Measurements from ENCODE around the gene TMEM255B. TPM values are rescaled to one million over a fixed set of nuclear protein-coding genes. Genes with fewer than 3 reads are reported as not detected.

The TMEM255B gene
- total RNA-seq, 1 experiment from 2014 or later = not detected

DNA sequence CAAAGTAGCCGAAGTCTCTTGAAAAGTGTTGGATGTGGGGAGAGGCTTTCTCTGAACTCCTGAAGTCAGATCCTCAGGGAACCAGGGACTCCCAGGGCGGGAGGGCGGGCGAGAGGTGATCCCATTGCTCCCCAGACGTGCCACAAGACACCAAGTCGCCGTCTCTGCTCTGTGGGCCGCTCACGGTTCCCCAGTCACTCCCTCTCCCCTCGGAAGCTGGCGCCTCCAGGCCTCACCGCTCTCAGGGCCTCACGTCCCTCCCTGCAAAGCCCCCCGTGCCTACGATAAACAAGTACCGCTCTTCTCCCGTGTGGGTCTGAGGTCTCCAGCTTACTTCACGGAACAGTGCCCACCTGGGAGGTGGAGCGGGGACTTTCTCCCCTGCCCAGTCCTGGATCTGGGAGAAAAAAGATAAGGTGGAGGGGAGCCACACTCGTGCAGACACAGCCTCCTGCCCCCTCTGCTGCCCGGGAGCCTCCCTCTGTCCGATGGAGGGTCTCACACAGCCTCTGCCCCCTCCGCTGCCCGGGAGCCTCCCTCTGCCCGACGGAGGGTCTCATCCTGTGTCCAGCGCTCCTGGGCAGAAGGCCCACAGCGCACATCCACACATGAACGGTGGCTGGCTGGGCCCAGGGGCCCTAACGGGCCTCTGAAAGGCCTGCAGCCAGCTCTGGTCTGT is 54.2 kb downstream of the TMEM255B start:
- no peak for DNase-seq
- Histone ChIP-seq H3K4me1 (peaks cover 7% of the 10 kb centered on the region; the same call in 1 of the 2 replicates), H3K9me3 (replicated peaks) (no peaks in the 10 kb centered on the region), H3K4me3 (no peak overlapping the region), H3K27ac (no peak overlapping the region), H3K36me3 (no peaks in the 10 kb centered on the region), H3K27me3 (no peaks in the 10 kb centered on the region; the same call in 1 of the 2 replicates)

DNA sequence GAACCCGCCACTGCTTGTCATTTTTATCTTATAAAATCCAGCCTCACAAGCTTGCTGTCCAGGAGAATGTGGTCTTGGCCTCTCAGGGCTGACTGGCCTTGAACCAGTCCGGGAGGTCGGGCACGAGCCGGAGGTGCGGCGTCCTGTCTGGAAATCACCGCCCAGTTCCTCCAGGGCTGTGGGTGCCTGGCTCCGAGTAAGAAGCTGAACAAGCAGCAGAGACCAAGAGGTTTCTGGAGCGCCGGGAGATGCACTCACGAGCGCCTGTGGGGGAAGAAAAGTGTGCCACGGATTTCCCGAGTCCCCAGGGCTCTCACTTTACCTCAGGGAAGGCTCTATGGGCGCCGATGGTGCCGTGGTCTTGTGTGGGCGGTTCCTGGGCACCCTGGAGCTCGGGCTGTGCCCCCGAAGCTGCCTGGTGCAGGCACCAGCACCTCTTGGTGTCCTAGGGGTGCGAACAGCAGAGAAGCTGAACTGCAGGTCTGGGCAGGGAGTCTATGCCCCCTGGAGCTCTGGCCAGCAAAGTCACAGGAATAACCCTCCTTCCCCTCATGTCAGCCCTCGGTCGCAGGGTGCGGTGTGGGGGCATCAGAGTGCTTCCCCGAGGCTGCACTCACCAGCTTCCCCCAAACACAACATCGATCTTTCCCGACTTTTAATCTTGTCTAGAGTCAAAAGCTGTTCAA is 54.9 kb downstream of the TMEM255B start:
- H3K4me3 ChIP-seq = no peak overlapping the region
- no peaks in the 10 kb centered on the region; the same call in 1 of the 2 replicates for H3K27me3 ChIP-seq
- no peak overlapping the region for H3K27ac ChIP-seq
- no peaks in the 10 kb centered on the region for H3K9me3 ChIP-seq (replicated peaks)
- H3K4me1 ChIP-seq = peaks cover 7% of the 10 kb centered on the region; the same call in 1 of the 2 replicates
- DNase-seq = no peak
- no peaks in the 10 kb centered on the region for H3K36me3 ChIP-seq

DNA sequence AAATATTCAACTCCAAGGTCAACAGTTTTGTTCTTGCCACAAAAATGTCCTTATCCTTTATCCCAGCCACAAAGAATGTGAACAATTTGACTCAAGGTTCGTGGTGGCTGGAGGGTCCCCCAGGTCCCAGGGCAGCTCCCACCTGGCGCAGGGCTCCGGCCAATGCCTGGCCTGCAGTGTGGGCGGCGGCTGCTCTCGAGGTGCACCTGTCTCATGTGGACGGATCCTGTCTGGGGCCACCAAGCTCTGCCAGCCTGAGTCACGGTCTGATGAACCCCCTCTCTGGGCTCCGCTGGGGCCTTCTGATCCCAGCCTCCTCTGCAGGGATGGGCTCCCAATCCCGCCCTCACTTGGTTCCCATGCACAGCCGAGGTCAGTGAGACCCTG is 55.4 kb downstream of the TMEM255B start:
- DNase-seq = peak; percentile 22 to 46
- H3K4me3 ChIP-seq = no peak overlapping the region
- no peak overlapping the region for H3K27ac ChIP-seq
- no peaks in the 10 kb centered on the region for H3K9me3 ChIP-seq (replicated peaks)
- peaks cover 7% of the 10 kb centered on the region; the same call in 1 of the 2 replicates for H3K4me1 ChIP-seq
- H3K27me3 ChIP-seq = no peaks in the 10 kb centered on the region; the same call in 1 of the 2 replicates
- no peaks in the 10 kb centered on the region for H3K36me3 ChIP-seq

DNA sequence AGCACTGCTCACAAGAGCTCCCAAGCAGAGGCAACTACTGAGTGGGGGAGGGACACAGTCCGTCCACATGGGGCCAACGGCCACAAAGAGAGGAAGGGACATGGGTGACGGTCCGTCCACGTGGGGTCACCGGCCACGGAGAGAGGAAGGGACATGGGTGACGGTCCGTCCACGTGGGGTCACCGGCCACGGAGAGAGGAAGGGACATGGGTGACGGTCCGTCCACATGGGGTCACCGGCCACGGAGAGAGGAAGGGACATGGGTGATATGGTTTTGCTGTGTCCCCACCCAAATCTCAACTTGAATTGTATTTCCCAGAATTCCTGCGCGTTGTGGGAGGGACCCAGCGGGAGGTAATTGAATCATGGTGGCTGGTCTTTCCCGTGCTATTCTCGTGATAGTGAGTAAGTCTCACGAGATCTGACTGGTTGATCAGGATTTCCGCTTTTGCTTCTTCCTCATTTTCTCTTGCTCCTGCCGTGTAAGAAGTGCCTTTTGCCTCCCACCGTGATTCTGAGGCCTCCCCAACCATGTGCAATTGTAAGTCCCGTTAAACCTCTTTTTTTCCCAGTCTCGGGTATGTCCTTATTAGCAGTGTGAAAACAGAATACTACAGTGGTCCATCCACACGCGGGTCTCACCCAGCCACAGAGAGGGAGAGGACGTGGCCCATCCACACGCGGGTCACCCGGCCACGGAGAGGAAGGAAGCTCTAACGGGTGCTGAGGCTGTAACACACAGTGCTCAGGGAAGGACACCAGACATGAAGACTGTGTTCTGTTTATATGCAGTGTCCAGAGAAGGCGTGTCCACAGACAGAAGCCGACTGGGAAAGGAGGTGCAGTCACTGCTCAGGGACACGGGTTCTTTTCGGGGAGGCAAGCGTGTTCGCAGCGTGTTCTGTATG is 56.4 kb downstream of the TMEM255B start:
- Histone ChIP-seq H3K4me1 (peaks cover 14% of the 10 kb centered on the region), H3K9me3 (replicated peaks) (no peaks in the 10 kb centered on the region), H3K4me3 (no peak overlapping the region), H3K27me3 (no peaks in the 10 kb centered on the region; the same call in 1 of the 2 replicates), H3K36me3 (no peaks in the 10 kb centered on the region), H3K27ac (no peak overlapping the region)
- DNase-seq = no peak

DNA sequence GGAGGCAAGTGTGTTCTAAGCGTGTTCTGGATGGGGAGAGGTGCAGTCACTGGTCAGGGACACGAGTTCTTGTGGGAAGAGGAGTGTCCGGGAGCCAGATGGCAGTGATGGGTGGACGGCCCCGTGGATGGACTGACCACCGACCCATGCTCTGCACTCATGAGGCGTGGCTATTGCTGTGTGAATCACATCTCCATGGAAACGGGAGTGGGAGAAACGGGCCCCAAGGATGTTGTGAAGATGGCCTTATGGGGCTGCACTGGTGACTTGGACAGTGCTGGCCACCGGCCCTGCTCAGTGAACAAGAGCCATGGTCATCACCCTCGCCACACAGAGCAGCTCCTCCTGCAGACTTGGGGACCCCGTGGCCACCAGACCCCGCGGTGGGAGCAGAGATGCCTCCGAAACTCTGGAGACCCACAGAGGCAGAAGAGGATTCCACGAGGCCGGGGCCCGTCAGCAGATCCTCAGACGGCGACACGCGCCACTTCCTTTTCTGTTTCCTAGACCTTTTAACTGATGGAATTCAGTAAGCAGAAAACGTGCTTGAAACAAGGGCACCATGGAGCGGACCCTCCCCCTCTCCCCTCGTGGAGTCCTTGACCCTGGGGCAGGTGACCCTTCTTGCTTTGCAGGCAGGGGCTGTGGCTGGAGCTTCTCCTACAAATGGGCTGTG is 57.4 kb downstream of the TMEM255B start:
- Histone ChIP-seq H3K4me1 (peaks cover 17% of the 10 kb centered on the region), H3K9me3 (replicated peaks) (no peaks in the 10 kb centered on the region), H3K4me3 (no peak overlapping the region), H3K27me3 (no peaks in the 10 kb centered on the region; the same call in 1 of the 2 replicates), H3K36me3 (no peaks in the 10 kb centered on the region), H3K27ac (no peak overlapping the region)
- DNase-seq = no peak

DNA sequence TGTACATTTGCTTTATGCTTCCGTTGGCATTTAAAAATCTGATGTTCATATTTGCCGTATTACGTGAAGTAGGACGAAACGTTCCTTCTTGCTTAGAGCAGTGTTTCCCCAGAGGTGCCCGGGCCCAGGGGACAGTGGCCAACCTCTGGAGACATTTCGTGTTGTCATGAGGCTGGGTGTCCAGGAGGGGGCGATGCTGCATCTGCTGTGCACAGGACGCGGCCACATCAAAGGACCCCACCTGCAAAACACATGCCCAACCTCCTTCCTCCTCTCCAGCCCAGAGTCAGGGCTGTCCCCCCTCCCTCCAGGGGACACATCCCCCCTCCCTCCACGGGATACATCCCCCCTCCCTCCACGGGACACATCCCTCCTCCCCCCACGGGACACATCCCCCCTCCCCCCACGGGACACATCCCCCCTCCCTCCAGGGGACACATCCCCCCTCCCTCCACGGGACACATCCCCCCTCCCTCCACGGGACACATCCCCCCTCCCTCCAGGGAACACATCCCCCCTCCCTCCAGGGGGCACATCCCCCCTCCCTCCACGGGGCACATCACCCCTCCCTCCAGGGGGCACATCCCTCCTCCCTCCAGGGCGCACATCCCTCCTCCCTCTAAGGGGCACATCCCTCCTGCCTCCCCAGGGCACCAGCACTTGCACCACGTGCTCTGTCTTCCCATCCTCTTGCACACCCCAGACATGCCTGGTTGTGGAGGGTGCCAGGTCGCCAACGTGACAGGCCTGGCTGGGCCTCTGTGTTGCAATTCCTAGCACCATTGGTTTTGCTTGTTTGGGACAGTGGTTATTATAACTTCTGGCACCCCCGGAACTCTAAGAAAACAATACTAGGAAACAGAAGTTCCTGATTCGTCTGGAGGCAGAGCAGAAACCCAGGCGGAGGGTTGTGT is 58.2 kb downstream of the TMEM255B start:
- peaks cover 21% of the 10 kb centered on the region for H3K4me1 ChIP-seq

DNA sequence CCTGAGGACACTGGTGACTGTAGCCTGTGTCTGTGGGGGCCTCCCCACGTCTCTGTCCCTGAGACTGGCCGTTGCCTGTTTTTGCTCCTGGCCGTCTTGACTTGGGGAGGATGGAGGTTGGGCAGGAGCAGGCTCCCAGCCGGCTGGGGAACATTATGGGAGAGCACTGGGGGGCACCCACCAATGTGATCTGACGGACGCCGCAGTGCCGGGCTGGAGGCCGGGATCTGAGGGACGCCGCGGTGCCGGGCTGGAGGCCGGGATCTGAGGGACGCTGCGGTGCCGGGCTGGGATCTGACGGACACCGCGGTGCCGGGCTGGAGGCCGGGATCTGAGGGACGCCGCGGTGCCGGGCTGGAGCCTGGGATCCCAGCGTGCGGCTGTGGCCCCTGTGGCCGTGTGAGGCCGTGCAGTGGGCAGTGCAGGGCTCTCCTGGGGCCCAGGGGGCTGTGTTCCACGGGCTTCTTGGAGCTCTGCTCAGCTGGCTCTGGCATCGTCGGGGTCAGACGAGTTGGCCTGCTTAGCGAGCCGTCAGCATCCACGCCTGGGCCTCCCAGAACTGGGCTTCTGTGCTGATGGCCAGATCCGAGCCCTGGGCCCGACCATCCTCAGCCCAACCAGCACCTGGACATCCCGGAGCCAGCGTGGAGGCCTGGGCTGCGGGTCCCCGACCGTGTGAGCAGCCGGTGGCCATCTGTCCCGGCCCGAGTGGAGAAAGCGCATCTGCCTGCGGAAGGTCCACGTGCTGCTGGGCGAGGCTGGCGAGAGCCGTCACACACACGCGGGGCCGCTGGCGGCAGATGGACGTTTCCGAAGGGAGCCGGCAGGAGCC is 59.0 kb downstream of the TMEM255B start:
- no peak for DNase-seq
- Histone ChIP-seq H3K4me3 (no peak overlapping the region), H3K4me1 (peaks cover 21% of the 10 kb centered on the region), H3K27ac (no peak overlapping the region), H3K9me3 (replicated peaks) (no peaks in the 10 kb centered on the region), H3K27me3 (no peaks in the 10 kb centered on the region; the same call in 1 of the 2 replicates), H3K36me3 (no peaks in the 10 kb centered on the region)

More for the DNA sequence above, 58.2 kb downstream of the TMEM255B start:
- Histone ChIP-seq H3K4me3 (no peak overlapping the region), H3K9me3 (replicated peaks) (no peaks in the 10 kb centered on the region), H3K27me3 (no peaks in the 10 kb centered on the region; the same call in 1 of the 2 replicates), H3K27ac (no peak overlapping the region), H3K36me3 (no peaks in the 10 kb centered on the region)
- peak; percentile 80 to 82 for DNase-seq

DNA sequence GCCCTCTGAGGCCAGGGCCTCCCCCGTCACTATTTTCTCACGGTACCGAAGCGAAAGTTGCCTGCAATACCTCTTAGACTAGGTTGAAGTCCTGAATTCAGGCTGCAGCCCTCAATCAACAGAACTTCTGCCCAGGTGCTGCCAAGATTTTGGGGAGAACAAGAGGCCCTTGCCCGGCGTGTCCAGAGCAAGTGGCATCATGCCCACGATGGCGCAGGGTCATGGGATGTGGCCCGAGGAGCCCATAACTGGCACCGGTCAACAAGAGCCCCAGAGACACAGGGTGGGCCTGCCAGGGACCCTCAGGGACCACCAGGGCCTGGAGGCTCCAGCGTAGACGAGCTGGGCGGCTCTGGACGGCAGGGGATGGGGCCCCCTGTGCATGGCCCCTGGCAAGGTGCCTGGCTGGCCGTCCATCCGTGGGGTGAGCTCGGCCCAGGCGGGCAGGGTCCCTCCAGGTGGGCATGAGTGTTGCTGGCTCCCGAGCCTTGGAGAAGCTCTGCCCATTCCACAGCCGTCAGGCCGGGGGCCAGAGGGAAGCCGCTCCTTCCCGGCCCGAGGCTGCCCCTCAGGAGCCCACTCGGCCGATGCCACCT is 59.8 kb downstream of the TMEM255B start:
- H3K36me3 ChIP-seq = no peaks in the 10 kb centered on the region
- no peaks in the 10 kb centered on the region; the same call in 1 of the 2 replicates for H3K27me3 ChIP-seq
- DNase-seq = no peak
- H3K27ac ChIP-seq = no peak overlapping the region
- H3K4me1 ChIP-seq = peaks cover 21% of the 10 kb centered on the region
- no peak overlapping the region for H3K4me3 ChIP-seq
- H3K9me3 ChIP-seq (replicated peaks) = no peaks in the 10 kb centered on the region

DNA sequence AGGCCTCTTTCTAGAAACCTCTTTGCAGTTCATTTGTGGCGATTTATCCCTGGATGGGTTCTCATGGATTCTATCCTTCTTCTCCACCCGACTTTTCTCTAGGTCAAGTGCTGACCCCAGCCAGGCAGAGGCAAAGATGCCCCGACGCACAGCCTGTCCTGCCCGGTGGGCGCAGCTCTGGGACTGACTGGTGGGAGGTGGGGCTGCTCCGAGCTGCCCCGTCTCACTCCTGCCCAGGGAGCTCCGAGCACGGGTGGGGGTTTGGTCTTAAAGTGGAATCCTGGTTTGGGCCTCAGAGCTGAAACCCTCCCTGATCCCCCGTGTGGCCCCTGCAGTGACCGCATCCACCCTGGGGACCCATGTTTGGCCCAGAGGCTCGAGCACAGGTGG is 60.3 kb downstream of the TMEM255B start:
- Histone ChIP-seq H3K36me3 (no peaks in the 10 kb centered on the region), H3K9me3 (replicated peaks) (no peaks in the 10 kb centered on the region), H3K4me1 (peaks cover 16% of the 10 kb centered on the region), H3K4me3 (no peak overlapping the region), H3K27ac (no peak overlapping the region), H3K27me3 (no peaks in the 10 kb centered on the region; the same call in 1 of the 2 replicates)
- no peak for DNase-seq

DNA sequence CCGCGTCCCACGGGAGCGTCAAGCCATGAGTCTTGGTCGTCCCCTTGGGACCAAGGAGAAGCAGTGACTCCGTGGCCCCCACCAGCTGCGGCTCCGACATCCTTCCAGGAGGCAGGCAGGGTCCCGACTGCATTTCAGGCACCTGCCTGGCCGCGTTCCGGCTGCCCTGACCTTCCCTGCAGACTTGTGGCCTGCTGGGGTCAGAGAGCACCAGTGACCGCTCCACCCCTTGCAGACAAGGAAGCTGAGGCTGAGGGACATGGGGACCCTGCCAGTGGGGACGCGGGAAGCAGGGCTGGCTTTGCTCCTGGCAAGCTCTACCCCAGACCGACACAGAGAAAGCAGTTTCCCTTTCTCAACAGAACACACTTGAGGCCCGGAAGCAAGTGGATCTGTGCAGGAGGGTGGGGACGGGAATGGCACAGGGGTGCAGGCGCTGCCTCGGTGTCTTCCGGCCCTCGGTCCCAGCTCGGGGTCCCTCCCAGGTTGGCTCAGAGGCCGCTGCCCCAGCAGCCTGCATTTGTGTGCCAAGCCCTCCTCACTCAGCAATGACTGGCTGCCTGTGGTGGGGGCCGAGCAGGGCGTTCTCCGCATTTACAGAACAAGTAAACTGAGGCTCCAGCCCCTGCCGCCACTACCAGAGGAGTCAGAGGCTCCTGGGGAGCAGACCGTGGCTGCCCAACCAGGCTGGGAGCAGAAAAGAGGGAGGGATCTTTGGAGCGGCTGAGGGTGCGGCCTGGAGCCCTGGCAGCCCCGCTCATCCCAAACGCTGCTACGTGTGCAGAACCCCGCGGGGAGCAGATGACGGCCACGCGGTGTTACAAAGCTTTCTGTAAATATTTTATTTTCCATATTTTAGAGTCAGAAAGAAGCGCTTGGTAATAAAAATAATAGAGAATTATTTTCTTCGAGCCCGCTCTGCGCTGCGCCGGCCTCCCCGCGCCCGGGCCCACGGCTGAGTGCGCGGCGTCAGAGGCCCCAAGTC is 61.0 kb downstream of the TMEM255B start:
- DNase-seq = peak in 1 of 2 experiments; percentile 38
- H3K4me3 ChIP-seq = peak overlapping the region; percentile 50
- peak overlapping the region; percentile 65 for H3K27ac ChIP-seq
- peaks cover 14% of the 10 kb centered on the region for H3K4me1 ChIP-seq
- H3K27me3 ChIP-seq = no peaks in the 10 kb centered on the region; the same call in 1 of the 2 replicates
- H3K9me3 ChIP-seq (replicated peaks) = no peaks in the 10 kb centered on the region
- no peaks in the 10 kb centered on the region for H3K36me3 ChIP-seq

DNA sequence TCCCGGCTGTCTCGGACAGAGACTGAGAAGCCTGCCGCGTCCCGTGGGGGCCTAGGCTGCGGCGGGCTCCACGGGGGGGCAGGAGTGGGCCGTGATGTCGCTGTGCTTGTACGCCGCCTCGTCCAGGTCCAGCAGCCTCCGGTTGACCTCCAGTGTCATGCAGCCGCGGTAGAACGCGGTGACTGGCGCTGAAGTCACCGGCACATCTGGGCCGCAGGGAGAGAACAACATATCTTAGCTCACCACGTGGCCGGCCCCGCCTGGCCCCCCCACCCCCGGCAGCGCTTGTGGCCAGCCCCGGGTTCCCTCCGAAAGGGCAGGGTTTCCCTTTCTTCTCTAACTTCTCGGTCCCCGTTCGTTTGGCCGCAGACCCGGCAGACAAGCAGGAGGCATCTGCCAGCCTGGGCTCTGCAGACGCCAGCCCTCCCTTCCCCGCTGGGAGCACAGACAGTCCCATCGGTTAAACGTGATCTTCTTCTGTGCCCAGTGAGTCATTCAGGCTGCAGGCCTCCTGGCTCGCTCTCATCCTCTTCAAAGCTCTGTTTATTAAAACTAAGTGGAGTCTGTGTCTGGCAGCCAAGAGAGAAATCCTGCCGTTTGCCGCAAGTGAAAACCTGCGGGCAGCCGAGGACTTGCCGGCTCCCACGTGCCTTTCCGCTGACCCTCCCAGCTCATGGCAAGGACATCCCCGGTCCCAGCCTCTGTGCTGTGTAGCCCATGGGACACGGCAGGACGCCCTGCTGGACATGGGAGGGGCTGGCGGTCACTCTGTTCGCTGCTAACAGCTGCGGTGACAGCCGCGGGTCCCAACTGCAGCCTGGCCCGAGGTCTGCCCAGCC is 62.0 kb downstream of the TMEM255B start:
- DNase-seq = peak; percentile 83
- Histone ChIP-seq H3K27me3 (no peaks in the 10 kb centered on the region; the same call in 1 of the 2 replicates), H3K4me1 (peaks cover 17% of the 10 kb centered on the region), H3K4me3 (peak overlapping the region; percentile 50), H3K27ac (peak overlapping the region; percentile 65), H3K9me3 (replicated peaks) (no peaks in the 10 kb centered on the region), H3K36me3 (no peaks in the 10 kb centered on the region)
